Measurements from ENCODE around the gene TRIM63. TPM values are rescaled to one million over a fixed set of nuclear protein-coding genes. Genes with fewer than 3 reads are reported as not detected.

Gene TRIM63
- total RNA-seq, 1 experiment from 2014 or later: not detected

- Histone ChIP-seq H3K27me3 (ENCODE audit: control insufficient read depth, insufficient read depth, low read length) (no peaks in the 10 kb centered on the region), H3K27ac (ENCODE audit: low read length) (no peak overlapping the region), H3K9me3 (ENCODE audit: control insufficient read depth, insufficient read depth, low read depth, low read length) (no peaks in the 10 kb centered on the region), H3K36me3 (ENCODE audit: control insufficient read depth, insufficient read depth, low read length) (no peaks in the 10 kb centered on the region), H3K4me3 (ENCODE audit: low read depth in 2 of 2, low read length in 2 of 2) (no peak overlapping the region), H3K4me1 (ENCODE audit: control insufficient read depth, insufficient read depth, low read length) (0 out of 2 replicates have a peak, but pooled peaks cover 3% of the 10 kb centered on the region)
- POLR2A ChIA-PET: no interaction called here
- in situ Hi-C loops (cut with HindIII; ENCODE audit: low pct_unique_long_range_greater_than_20kb, low sequenced_read_pairs) (no loop called here), intact Hi-C loops (cut with micrococcal nuclease; ENCODE audit: unreplicated experiment) (no loop called here)
- ATAC-seq (no peak), DNase-seq (ENCODE audit: low read depth, low spot score) (no peak)
- BruUV-seq (replicated peaks): no TSS peak
- TF ChIP-seq SIN3A (IDR thresholded peaks at IDR 0.05; ENCODE audit: borderline replicate concordance, insufficient read depth, low read depth, low read length) (no peak), CTCF (IDR thresholded peaks at IDR 0.05) (no peak), TCF7L2 (IDR thresholded peaks at IDR 0.05; ENCODE audit: low read depth, low read length) (no peak), REST (IDR thresholded peaks at IDR 0.05; ENCODE audit: insufficient read depth in 1 of 2, low read depth in 2 of 2, low read length in 1 of 2) (no peak), POLR2AphosphoS5 (IDR thresholded peaks at IDR 0.05; ENCODE audit: low read depth, low read length) (no peak)
- CTCF ChIA-PET: interaction anchor here (0.6 kb wide), 1 partner anchor 11 kb away, joined by 10 read pairs; no protein-coding TSS in a partner anchor
These were observed 51.0 kb downstream of the TRIM63 start for GRCh38 chr1:26016258-26016952.

GRCh38 chr1:26015358-26015757 lies 52.1 kb downstream of the TRIM63 start:
- no TSS peak for BruUV-seq (replicated peaks)
- Histone ChIP-seq H3K9me3 (ENCODE audit: control insufficient read depth, insufficient read depth, low read depth, low read length) (no peaks in the 10 kb centered on the region), H3K27me3 (ENCODE audit: control insufficient read depth, insufficient read depth, low read length) (no peaks in the 10 kb centered on the region), H3K27ac (ENCODE audit: low read length) (no peak overlapping the region), H3K36me3 (ENCODE audit: control insufficient read depth, insufficient read depth, low read length) (no peaks in the 10 kb centered on the region), H3K4me3 (ENCODE audit: low read depth in 2 of 2, low read length in 2 of 2) (no peak overlapping the region), H3K4me1 (ENCODE audit: control insufficient read depth, insufficient read depth, low read length) (0 out of 2 replicates have a peak, but pooled peaks cover 3% of the 10 kb centered on the region)
- no peak for ATAC-seq
- ChIA-PET CTCF (no interaction called here), POLR2A (no interaction called here)
- in situ Hi-C loops (cut with HindIII; ENCODE audit: low pct_unique_long_range_greater_than_20kb, low sequenced_read_pairs): no loop called here
- DNase-seq (ENCODE audit: low read depth, low spot score): no peak
- intact Hi-C loops (cut with micrococcal nuclease; ENCODE audit: unreplicated experiment): no loop called here
- no peak for TF ChIP-seq REST (IDR thresholded peaks at IDR 0.05; ENCODE audit: insufficient read depth in 1 of 2, low read depth in 2 of 2, low read length in 1 of 2)
- TF ChIP-seq TCF7L2 (IDR thresholded peaks at IDR 0.05; ENCODE audit: low read depth, low read length): no peak
- no peak for TF ChIP-seq SIN3A (IDR thresholded peaks at IDR 0.05; ENCODE audit: borderline replicate concordance, insufficient read depth, low read depth, low read length)
- no peak for TF ChIP-seq CTCF (IDR thresholded peaks at IDR 0.05)
- no peak for TF ChIP-seq POLR2AphosphoS5 (IDR thresholded peaks at IDR 0.05; ENCODE audit: low read depth, low read length)

Data from Panc1 (cell line).